Right cardiac atrium (tissue), 5 donors: ENCODE measurements around the gene DAPK1. TPM values are rescaled to one million over a fixed set of nuclear protein-coding genes. Genes with fewer than 3 reads are reported as not detected.

Experiments
- ATAC-seq, 2 donors: fragments of 200-7000 bp; cut with Tn5 transposase; one replicate each; pipeline versions ENCODE4 v1.8.0 to v1.9.1; 2020; ENCODE audit warnings: moderate library complexity in 2 of 2, mild to moderate bottlenecking in 1 of 2
- DNase-seq, 3 donors: peaks; one replicate each; pipeline ENCODE4 v3.0.0-alpha.2; 2020
- H3K27ac ChIP-seq: one replicate; pipeline ENCODE4 v1.5.1; 2013; ENCODE audit warnings: mild to moderate bottlenecking, low read length, control low read depth, moderate library complexity
- H3K27me3 ChIP-seq: one replicate; pipeline ENCODE4 v1.6.1; 2013; ENCODE audit not compliant: control insufficient read depth, insufficient read depth
- H3K4me1 ChIP-seq: one replicate; pipeline ENCODE4 v1.6.1; 2013; ENCODE audit warnings: low read length; ENCODE audit not compliant: control insufficient read depth, insufficient read depth
- H3K4me3 ChIP-seq: one replicate; pipeline ENCODE4 v1.5.1; 2013; ENCODE audit warnings: low read length, control low read depth
- H3K9me3 ChIP-seq: one replicate; pipeline ENCODE4 v1.6.1; 2013; ENCODE audit warnings: low read length; ENCODE audit not compliant: control insufficient read depth
- WGBS: extraction: QIAGEN DNeasy Blood & Tissue Kit; methylation state at CpG from one replicate; pipeline ENCODE4 v1.1.7; 2013; 5-methylcytosine and 5-hydroxymethylcytosine counted together
- intact Hi-C, 4 donors: fragments of 100-400 bp; cut with DNase I; formaldehyde crosslinking; loops; one replicate each; pipeline versions ENCODE4 v1.11.0 to v1.14.0; 2022 to 2023
- polyA plus RNA-seq: library from polyadenylated mRNA; stranded (reverse); fragments of 200-250 nt; gene quantifications from one replicate; pipeline ENCODE4 v1.2.3, GENCODE V29; 2013
- total RNA-seq, 4 donors: library from RNA; stranded (reverse); fragmentation: NEBNext Ultra II Directional; extraction: Animal tissue kit (Norgen Biotek cat#: 25700); gene quantifications; one replicate each; pipeline ENCODE4 v1.2.1, GENCODE V29; 2021
- donor health status: healthy with polysubstance abuse.
- donor health status: DM: no; HTN: yes; CAD: no.
- donor health status: DM: no; HTN: no; CAD: no.
- donor health status: DM: no; HTN: yes; CAD: no; lungs with severe emphysema.
- donor health status: DM: yes; HTN: yes; CAD: no.

Gene DAPK1
- total and polyA plus RNA-seq, 5 donors, result 5.2 to 20.1 (median 18.5) TPM

DNA sequence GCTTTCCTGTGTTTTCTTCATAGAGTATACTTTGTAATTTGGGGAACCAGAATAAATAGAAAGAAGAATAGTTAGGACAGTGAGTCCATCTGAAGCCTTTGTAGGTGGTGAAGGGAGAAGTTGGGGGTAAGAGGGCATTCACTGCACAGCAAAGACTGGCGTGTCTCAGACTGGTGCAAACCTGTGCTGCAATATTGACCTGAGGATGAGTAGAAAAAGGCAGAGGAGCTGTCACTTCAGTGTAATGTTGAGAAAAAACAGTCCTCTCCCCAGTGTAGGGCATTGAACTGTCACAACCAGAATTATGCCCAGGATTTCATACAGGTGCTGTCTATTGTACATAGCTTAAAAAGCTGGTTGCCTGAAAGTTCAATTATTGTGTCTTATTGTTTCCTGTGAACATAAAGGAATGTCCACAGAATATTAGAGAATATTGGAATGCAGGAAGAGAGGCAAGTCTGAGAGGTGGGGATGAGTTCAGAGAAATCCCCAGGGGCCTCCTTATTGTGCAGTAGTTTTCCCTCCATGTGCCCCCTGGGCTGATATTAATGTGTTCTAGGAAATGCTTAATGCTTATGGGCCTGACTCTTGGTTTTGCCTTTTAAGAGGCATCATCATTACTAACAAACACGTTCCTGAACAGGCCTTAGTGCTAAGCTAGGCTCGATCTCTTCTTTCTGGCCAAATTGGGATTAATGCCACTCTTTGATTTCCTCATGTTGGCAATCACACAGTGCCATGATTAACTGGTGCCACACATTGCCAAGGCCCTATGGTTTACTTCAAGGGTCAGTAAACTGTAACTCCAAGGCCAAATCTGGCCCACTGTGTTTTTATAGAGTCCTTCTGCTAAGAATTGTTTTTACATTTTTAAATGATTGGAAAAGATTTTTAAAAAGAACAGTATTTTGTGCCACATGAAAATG, 34.0 kb downstream of the DAPK1 start:
- Histone ChIP-seq H3K9me3 (no peaks in the 10 kb centered on the region), H3K4me1 (no peaks in the 10 kb centered on the region), H3K27ac (no peak overlapping the region), H3K27me3 (no peaks in the 10 kb centered on the region), H3K4me3 (no peak overlapping the region)
- DNase-seq, result no peak
- intact Hi-C loops, result no loop called here
- WGBS, result 89% methylated on average over 3 of the region's 3 CpGs
- no peak for ATAC-seq

DNA sequence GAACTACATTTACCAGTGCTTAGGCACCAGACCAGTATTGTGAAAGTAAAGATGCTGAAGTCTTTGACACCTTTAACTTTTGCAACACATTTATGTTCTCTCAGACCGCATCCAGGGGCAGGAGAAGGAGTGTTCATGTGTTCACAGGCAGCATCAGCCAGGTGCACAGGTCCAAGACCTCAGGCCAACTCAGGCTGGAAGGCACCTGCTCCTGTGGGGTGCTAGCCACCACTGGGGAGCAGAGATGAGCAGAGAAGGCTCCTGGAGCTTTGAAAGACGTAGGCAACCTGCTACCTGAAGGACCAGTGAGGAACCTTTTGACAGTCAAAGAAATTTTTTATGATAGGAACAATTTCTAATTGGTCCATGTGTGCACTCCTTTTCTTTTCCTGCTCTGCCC, 35.6 kb downstream of the DAPK1 start:
- WGBS, result 98% methylated on average over 2 of the region's 2 CpGs
- H3K4me3 ChIP-seq, result no peak overlapping the region
- H3K4me1 ChIP-seq, result no peaks in the 10 kb centered on the region
- no peak overlapping the region for H3K27ac ChIP-seq
- DNase-seq, result no peak
- intact Hi-C loops, result no loop called here
- H3K27me3 ChIP-seq, result no peaks in the 10 kb centered on the region
- H3K9me3 ChIP-seq, result no peaks in the 10 kb centered on the region
- no peak for ATAC-seq

DNA sequence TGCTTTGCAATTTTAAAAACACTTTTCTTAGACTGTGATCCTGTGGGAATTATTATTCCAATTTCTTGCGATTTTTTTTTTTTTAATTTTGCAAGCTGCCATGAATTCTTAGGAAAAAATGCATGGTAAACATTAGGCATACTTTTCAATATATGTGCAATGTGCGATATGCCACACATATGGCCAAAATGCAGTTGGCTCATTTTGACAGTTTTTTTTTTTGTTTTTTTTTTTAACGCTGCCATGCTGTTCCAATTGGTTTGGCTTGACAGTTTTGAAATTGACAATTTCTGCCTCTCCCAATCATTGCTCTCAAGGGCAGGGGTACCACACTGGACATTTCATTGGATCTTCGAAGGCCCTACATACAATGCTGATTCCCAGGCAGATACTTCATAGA, 36.4 kb downstream of the DAPK1 start:
- Histone ChIP-seq H3K9me3 (no peaks in the 10 kb centered on the region), H3K4me3 (no peak overlapping the region), H3K4me1 (no peaks in the 10 kb centered on the region), H3K27me3 (no peaks in the 10 kb centered on the region), H3K27ac (no peak overlapping the region)
- ATAC-seq (no peak), DNase-seq (no peak)
- intact Hi-C loops, result no loop called here
- WGBS, result 95% methylated on average over 4 of the region's 4 CpGs

DNA sequence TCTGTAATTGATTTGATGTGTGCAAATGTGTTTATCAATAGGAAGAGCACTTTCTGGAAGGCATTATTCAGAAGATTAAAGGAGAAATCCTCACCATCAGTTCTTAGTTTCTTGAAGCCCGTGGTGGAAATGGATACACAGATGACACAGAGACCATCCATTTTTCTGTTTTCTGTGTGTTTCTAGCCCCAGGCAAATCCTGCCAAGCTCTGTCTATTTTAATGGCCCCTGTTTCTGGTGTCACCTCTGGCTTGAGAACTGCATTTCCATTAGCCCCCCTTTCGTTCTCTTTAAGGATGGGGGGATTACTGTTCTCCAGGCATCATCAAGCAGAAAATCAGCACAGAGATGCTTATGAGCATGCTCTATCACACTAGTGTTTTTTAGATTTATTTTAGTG, 37.3 kb downstream of the DAPK1 start:
- intact Hi-C loops, result no loop called here
- ATAC-seq (no peak), DNase-seq (no peak)
- no peak overlapping the region for H3K27ac ChIP-seq
- no peaks in the 10 kb centered on the region for H3K27me3 ChIP-seq
- no peaks in the 10 kb centered on the region for H3K4me1 ChIP-seq
- H3K9me3 ChIP-seq, result no peaks in the 10 kb centered on the region
- no peak overlapping the region for H3K4me3 ChIP-seq
- 89% methylated on average over 2 of the region's 2 CpGs for WGBS

DNA sequence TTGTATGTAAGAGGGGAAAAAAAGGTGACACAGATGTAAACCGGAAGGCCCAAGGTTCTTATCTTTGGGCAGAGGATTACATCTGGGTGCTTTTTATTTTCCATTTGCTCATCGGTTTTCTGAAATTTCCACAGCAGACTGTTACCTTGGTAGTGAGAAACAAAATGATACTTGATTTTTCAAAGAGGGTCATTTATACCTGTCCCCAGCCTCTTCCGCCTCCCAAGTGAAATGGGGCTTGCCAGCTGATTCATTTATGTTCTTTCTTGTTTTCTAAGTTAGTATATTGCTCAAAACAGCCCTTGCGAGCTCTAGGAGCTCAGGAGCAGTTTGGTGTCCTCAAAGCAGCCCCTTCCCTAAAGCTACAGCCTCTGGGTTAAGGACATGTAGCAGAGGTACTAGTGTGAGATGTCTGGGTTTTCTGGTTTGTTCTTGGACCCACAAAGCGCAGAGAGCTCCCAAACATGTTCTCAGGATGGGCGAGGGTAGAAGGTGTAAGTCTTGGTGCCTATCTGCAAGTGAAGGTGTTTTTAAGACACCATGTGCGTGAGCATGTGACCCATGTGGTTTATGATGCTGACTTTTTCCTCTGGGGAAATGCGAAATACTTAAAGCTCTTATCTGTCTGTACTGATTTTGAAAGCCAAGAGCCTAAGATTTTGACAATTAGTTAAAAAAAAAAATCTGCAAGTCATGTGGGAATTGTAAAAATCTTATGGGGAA, 38.3 kb downstream of the DAPK1 start:
- ATAC-seq (peak in 1 of 2 donors; percentile 46), DNase-seq (no peak)
- H3K4me1 ChIP-seq, result no peaks in the 10 kb centered on the region
- no peak overlapping the region for H3K27ac ChIP-seq
- no peak overlapping the region for H3K4me3 ChIP-seq
- WGBS, result 77% methylated on average over 8 of the region's 8 CpGs
- no peaks in the 10 kb centered on the region for H3K9me3 ChIP-seq
- H3K27me3 ChIP-seq, result no peaks in the 10 kb centered on the region
- intact Hi-C loops, result no loop called here

DNA sequence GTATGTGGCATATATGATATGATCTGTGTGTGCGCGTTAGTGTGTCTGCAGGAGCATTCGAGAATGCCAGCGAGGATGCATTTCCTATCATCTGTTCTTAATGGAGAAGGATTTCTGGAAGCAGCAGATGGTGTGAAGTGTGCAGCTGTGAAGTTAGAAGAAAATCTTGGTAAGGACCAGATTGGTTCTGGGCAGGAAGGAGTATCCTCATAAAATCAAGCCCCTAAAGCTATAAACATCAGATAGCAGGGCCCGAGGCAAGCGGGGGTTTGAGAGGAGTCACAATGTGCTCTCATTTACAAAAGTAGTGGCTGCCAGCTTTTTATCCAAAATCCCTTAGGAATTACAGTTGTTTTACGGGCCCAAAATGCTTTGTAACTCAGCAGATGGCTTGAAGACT, 40.0 kb downstream of the DAPK1 start:
- 70% methylated on average over 7 of the region's 7 CpGs for WGBS

DNA sequence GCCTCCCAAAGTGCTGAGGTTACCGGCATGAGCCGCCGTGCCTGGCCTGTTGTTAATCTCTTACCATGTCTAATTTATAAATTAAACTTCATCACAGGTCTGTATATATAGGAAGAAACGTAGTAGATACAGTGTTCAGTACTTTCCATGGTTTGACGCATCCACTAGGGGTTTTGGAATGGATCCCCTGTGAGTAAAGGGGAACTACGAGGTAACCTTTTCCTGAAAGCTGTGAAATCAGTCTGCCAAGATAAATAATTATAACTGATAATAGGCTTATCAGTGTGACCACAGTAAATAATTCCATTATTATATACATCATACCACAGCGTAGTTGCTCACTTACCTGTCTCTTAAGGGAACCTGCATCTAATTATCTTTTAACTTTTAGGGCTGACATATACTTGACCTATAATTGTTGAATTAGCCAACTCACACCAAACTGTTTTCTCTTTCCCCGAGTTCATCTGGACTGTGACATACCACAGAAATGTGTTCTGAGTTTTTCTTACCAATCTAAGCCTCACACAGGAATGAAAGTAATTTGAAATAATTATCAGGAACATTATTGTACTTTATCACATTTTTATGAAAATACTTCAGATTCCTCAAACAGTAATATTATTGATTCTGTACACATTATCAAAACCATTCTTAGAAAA, 42.9 kb downstream of the DAPK1 start:
- no peaks in the 10 kb centered on the region for H3K9me3 ChIP-seq
- ATAC-seq, result peak in 1 of 2 donors; percentile 28
- H3K4me3 ChIP-seq, result no peak overlapping the region
- H3K27ac ChIP-seq, result no peak overlapping the region
- H3K4me1 ChIP-seq, result no peaks in the 10 kb centered on the region
- no peak for DNase-seq
- intact Hi-C loops, result no loop called here
- WGBS, result 85% methylated on average over 8 of the region's 8 CpGs
- no peaks in the 10 kb centered on the region for H3K27me3 ChIP-seq

More for the DNA sequence above, 40.0 kb downstream of the DAPK1 start:
- DNase-seq, result no peak
- no peak overlapping the region for H3K27ac ChIP-seq
- H3K4me1 ChIP-seq, result no peaks in the 10 kb centered on the region
- H3K9me3 ChIP-seq, result no peaks in the 10 kb centered on the region
- no peaks in the 10 kb centered on the region for H3K27me3 ChIP-seq
- no peak for ATAC-seq
- intact Hi-C loops, result no loop called here
- H3K4me3 ChIP-seq, result no peak overlapping the region

DNA sequence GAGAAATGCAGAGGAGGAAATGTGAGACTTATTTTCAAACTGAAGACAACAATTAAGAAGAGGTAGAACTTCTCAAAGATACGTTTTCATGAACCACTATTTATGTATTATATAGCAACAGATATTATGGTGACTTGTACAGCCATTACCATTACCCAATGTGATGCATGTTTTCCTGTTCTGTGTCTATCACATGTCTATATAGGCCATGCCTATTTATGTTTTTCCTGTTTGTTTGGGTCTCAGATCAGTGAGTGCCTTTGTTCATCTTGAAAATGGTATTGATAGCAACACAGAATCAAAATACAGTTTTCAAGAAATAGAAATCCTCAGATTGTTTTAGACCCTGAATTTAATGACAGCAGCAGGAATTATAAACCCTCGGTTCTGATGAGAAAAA, 44.0 kb downstream of the DAPK1 start:
- Histone ChIP-seq H3K4me1 (no peaks in the 10 kb centered on the region), H3K27ac (no peak overlapping the region), H3K27me3 (no peaks in the 10 kb centered on the region), H3K4me3 (no peak overlapping the region), H3K9me3 (no peaks in the 10 kb centered on the region)
- intact Hi-C loops, result no loop called here
- DNase-seq (no peak), ATAC-seq (no peak)
- WGBS, result 78% methylated on average over 2 of the region's 2 CpGs

DNA sequence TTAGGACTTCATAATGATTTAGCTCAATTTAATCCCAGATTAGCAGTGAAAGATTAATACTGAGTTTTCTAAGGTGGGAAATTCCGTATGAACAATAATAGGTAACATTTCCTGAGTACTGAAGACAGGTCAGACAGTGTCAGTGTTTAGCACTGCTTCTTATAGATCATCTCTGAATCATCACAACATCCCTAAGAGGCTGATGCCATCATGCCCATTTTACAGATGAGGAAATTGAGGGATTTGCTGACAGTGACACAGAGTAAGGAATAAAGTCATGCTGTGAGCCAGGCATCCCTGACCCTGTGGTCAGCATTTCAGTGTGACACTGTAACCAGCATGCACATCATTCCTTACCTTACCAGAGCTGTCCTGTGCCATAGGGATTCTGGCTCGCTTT, 44.5 kb downstream of the DAPK1 start:
- WGBS, result 43% methylated on average over 2 of the region's 2 CpGs
- ATAC-seq (no peak), DNase-seq (no peak)
- no peak overlapping the region for H3K27ac ChIP-seq
- H3K27me3 ChIP-seq, result no peaks in the 10 kb centered on the region
- intact Hi-C loops, result no loop called here
- no peak overlapping the region for H3K4me3 ChIP-seq
- H3K9me3 ChIP-seq, result no peaks in the 10 kb centered on the region
- H3K4me1 ChIP-seq, result no peaks in the 10 kb centered on the region

DNA sequence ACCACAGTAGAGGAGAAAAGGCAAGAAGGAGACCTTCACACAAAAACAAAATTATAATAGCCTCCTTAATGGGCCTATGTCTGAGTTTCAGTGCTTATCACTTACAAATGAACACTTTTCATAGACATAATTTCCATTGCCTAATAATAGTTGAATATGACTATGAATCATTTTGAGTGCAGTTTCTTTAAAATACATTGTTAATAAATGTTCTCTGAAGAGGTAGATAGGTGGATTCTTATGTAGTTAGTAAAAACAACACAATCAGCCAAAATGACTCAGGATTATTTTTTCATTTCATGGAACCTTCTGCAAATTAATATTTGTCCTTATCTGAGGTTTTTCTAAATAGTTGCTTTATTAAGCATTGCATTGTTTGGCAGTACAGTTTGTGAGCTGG, 45.6 kb downstream of the DAPK1 start:
- no peak for ATAC-seq
- Histone ChIP-seq H3K27me3 (no peaks in the 10 kb centered on the region), H3K4me3 (no peak overlapping the region), H3K27ac (no peak overlapping the region), H3K9me3 (no peaks in the 10 kb centered on the region), H3K4me1 (no peaks in the 10 kb centered on the region)
- intact Hi-C loops, result no loop called here
- DNase-seq, result no peak

DNA sequence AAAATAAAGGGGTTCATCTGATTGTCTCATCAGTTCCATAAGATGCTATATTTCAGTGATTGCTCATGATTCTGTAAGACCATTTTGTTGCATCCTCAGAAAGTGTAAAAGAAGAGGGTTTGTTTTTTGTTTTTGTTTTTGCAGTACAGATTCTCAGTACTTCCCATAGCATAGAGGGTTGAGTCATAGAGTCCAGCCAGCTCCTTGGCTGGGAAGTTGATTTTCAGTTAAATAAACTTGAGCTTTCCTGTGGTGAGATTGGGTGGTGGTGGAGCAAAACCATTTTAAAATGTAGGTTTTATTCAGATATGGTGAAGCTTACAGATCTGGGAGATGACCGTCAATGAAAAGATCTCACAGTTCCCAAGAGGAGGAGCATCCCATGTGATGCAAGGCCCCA, 48.2 kb downstream of the DAPK1 start:
- Histone ChIP-seq H3K9me3 (no peaks in the 10 kb centered on the region), H3K27me3 (no peaks in the 10 kb centered on the region), H3K27ac (no peak overlapping the region), H3K4me3 (no peak overlapping the region), H3K4me1 (no peaks in the 10 kb centered on the region)
- DNase-seq (no peak), ATAC-seq (peak in 1 of 2 donors; percentile 76)
- WGBS, result 82% methylated on average over 1 of the region's 1 CpG
- intact Hi-C loops, result no loop called here
